CD4-positive, alpha-beta T cell treated with Interleukin-15 for 1 hour (primary cell): ENCODE data around the gene ERI2.

Experiments
- DNase-seq: peaks from one replicate; pipeline ENCODE4 v3.0.0-alpha.2; 2020

Gene ERI2

DNA sequence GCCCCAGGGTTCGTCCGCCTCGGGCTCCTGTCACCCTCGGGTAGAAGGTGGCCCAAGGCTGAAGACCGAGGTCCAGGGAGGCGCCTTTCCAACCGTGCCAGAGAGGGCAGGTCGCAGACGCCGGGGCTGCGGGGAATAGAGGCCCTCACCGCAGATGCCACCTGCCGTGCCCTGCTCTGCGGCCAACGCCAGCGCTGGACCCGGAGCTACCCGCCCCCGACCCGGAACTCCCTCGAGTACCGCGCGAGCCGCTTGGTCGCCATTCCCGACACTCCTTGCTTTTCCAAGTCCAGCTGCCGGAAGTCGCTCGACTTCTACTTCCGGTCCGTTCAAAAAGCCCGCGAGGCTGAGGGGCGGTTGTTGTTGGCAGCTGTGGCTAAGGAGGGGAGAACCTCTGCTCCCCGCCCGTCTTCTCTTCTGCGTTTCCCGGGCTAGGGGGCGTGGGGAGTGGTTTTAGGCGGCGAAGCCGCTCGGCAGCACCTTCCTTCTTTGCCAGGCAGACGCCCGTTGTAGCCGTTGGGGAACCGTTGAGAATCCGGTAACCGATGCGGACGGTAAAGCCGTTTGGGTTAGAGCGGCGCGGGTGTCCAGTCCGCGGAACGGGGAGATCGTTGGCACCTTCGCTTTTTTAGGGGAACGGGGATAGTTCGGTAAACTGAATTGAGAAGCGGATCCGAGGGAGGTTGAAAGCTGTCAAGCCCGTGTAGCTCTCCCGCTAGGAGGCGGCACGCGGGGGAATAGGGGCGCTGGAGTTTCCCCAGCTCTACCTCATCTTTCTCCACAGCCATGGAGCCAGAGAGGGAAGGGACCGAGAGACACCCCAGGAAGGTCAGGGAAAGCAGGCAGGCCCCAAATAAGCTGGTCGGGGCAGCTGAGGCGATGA lies at the start of gene ERI2, which contains the start of gene REXO5:
Gene ERI2, minus strand, starts transcription at position 305 of the 883 bp plus-strand sequence. Its CDS starts 42 bp downstream, at position 263.
Gene REXO5, plus strand, starts transcription at position 360 of the 883 bp plus-strand sequence. Its CDS starts 427 bp downstream, at position 787.
- DNase-seq = peak; percentile 80

DNA sequence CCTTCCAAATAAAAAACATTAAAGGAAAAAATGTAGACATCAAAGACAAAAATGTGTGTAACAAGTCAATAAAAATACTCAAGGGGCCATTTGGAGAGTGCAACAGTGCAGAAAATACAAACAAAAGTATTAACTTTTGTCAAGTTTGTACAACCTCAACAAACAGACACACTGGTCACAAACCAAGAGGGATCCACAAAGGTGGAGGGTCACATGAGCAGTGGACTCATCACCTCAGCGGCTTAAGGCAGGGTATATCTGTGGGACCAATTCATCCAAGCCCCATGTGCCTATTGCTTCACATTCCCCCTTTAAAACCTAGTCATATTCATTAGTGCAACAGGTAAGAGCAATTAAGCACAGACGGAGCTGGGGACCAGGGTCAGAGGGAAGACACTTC lies 48.7 kb upstream of the ERI2 start:
- no peak for DNase-seq

DNA sequence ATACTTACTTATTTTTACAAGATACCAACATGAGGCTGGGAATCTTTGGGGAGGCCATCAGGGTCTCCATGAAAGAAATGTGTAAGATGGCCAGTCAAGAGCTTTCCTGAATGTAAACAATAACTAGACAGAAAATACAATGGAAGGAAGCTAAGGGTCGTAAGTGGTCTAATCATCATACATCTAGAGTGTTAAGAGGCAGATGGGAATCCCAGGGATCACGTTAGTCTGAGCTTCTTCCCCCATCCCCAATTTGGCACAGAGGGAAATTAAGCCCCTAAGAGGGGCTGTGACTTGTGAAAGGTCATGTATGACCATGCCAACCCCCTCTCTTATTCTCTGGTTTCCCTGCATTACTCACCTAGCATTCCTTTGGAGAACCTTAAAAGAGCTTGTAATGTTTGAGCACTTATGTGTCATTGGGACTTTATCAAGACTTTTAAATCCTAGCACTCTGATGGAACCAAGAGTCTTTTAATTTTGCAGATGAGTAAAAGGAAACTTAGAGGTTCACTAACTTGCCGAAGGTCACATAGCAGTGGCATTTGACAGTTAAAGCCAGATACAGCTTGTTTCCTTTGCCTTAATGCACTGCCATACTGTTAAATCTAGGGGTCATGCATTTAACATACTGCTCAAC lies 47.8 kb upstream of the ERI2 start:
- DNase-seq = no peak

GRCh38 chr16:20853143-20853542 lies 46.9 kb upstream of the ERI2 start:
- DNase-seq = no peak

GRCh38 chr16:20851601-20852000 lies 45.3 kb upstream of the ERI2 start:
- no peak for DNase-seq

DNA sequence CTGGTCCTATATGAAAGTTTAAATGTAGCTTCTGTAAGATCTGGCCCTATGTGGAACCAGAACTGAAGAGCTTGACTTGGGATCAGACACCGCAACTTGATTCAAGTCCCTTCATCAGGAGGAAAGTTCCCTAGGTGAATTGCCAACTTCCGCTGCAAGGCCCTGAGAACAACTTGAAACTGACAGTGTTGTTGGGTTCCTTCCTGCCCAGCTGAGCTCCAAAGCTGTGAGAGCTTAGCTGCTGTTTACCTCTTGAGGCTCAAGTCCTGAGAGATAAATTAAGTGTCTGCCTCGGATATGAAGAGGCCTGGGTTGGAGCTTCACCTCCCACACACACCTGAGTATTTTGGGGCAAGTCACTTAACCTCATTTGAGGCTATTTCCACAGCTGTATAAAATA lies 44.7 kb upstream of the ERI2 start:
- no peak for DNase-seq

GRCh38 chr16:20849589-20850390 lies 43.5 kb upstream of the ERI2 start:
- peak; percentile 35 for DNase-seq

DNA sequence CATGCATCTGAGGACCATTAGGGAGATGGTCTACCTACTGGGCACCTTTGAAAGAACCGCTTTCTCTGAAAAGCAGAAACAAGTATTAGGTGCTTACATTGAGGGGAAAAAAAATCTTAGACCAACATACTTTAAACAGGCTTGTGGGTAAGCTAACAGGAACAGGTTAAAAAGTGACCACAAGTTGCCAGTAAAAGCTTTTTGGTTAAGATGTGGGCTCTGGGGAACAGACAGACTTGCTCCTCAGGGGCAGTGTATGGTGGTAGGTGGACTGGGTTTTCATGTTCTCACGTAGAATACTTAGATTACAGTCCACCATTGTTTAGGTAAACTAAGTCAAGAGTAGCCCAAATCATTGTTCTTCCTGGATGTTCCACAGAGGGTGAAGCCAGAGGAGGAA lies 41.3 kb upstream of the ERI2 start:
- no peak for DNase-seq

- DNase-seq = no peak
These were observed 40.3 kb upstream of the ERI2 start for GRCh38 chr16:20846551-20846950.

DNA sequence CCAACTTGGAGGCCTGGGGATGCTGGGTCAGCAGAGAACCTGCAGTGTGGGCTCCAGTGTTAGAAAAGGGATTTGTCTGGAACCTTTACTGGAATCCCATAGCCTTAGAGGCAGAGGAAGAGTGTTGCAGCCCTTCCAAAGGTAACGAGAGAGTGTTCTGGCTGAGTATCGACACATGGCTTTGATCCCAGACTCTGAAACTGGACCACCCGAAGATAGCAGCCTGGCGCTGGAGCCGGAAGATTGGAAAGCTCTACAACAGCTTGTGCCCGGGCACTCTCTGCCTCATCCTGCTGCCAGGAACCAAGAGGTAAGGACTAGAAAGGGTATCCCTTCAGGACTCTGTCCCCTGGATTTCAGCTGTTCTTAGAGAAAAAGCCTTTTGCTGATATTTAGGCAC lies 39.8 kb upstream of the ERI2 start:
- no peak for DNase-seq

DNA sequence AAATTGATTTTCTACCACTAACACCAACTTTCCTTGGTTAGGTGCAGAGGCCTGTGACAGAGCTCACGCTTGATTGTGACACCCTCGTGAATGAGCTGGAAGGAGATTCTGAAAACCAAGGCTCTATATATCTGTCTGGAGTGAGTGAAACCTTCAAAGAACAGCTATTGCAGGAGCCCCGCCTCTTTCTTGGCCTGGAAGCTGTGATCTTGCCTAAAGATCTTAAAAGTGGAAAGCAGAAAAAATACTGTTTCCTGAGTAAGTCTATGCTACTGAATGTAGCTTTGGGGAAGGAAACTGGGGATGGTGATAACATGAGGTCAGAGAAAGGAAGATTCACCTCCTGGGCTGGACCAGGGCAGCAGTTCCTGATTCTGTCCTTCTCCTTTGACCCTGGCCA lies 38.3 kb upstream of the ERI2 start:
- no peak for DNase-seq

DNA sequence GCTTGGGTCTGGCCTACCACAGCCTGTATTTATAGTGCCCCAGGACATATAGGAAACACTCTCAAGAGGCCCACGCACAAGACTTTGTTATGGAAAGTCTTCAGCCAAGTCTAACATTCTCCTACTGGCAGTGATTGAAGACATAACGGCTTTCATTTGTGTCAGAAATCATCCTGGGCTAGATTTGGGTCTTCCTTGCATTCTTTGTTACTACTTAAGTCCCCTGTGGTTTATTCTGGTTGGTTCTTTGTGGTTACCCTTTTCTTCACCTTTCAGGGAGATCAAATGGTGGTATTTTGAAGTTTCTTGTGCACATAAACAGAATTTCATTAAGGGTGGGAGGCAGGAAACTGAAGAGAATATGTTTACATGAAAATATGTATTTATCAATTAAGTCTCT lies 37.8 kb upstream of the ERI2 start:
- DNase-seq = no peak

DNA sequence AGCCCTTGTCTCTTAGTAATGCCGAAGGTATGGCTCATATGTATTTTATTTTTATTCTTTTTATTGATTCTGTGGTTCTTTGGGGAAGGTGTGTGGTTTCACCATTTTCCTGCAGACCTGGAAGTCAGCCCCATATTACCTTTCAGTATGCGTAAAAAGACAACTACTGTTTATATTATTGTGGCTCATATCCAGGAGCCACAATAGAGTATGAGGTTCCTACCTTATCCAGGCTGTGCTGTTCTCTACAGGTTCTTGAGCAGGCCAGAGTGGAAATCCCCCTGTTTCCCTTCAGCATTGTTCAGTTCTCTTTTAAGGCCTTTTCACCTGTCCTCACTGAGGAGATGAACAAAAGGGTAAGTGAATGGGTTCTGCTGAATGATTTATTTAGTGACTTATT lies 33.2 kb upstream of the ERI2 start:
- no peak for DNase-seq

DNA sequence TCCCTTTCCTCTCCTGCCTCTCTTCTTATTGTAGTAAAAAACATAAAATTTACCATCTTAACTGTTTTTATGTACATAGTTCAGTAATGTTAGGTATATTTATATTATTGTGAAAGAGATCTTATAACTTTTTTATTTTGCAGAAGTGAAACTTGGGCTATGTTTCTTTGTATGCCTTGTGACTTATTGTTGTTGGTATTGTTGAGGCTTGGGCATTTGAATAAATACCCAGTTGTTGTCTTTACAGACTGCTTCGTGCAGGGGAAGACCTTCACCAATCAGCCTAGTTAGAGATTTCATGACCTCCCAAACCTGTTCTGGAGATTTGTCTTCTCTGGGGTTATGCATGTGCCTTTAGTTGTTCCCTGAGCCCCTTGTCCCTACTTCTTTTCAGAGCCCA lies 32.0 kb upstream of the ERI2 start:
- DNase-seq = no peak

- no peak for DNase-seq
These were observed 26.8 kb upstream of the ERI2 start for GRCh38 chr16:20833086-20833485.

DNA sequence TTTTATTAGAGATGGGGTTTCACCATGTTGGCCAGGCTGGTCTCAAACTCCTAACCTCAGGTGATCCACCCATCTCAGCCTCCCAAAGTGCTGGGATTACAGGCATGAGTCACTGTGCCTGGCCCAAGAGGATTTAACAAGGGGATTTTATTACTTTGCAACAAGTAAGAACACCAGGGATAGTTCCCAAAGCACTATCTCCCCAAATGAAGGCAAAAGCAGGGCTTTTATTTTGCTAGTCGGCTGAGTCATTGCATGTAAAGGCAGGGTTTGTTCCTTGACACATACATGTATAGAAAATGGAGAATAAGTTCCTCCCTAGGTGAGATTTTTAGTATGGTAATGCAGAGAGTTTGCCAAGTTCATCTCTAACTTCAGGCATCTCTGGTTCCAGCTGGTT lies 24.1 kb upstream of the ERI2 start:
- no peak for DNase-seq

DNA sequence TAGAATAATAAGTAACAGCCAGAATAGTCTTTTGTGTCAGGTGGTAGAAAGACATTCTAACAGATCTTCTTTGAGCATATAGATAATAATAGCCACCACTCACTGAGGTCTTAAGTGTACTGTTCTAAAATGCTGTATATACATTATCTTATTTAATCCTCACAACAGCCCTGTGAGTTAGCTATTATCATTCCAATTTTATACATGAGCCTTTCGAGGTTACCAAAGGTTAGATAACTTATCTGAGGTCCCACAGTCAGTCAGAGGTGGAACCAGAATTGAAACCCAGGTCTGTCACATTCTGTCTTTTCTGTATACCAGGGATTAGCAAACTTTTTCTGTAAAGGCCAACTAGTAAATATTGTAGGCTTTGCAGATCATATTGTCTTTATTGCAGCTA lies 23.3 kb upstream of the ERI2 start:
- no peak for DNase-seq

- DNase-seq = no peak
These were observed 19.8 kb upstream of the ERI2 start for GRCh38 chr16:20826039-20826566.

DNA sequence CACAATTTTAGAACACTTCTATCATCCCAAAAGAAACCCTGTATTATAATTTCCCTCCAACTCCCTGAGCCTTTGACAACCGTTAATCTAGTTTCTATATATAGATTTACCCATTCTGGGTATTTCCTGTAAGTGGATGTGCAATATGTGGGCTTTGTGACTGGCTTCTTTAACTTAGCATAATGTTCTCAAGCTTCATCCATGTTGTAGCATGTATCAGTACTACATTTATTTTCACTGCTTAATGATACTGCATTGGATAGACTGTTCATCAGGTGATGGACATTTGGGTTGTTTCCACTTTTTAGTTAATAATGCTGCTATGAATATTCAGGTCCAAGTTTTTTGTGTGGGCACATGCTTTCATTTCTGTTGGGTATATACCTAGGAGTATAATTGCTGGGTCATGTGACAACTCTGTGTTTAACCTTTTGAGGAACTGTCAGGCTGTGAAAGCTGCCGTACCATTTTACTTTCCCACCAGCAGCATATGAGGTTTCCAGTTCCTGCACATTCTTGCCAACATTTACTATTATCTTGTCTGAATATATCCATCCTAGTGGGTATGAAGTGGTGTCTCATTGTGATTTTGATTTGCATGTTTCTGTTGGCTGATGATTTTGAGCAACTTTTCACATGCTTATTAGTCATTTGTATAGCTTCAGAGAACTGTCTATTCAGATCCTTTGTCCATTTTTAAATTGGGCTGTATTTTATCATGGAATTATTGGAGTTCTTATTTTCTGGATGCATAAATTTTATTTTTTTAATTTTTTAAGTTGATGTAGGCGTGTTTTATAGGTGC lies 16.5 kb upstream of the ERI2 start:
- DNase-seq = no peak

DNA sequence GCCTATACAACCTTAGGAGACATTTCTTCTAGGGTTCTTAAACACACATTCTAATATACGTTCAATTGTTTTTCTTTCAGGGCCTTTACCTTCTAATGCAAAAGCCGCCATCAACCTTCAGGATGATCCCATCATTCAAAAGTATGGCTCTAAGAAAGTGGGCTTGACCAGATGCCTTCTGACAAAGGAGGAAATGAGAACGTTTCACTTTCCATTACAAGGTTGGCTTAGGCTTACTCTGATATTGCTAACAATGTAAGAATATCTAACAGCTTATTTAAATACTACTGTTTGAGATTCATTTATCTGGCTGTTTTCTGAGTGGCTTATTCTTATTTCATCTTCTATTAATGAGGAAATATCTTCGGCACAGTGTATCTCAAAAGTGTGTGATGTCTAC lies 15.4 kb upstream of the ERI2 start:
- DNase-seq = no peak

DNA sequence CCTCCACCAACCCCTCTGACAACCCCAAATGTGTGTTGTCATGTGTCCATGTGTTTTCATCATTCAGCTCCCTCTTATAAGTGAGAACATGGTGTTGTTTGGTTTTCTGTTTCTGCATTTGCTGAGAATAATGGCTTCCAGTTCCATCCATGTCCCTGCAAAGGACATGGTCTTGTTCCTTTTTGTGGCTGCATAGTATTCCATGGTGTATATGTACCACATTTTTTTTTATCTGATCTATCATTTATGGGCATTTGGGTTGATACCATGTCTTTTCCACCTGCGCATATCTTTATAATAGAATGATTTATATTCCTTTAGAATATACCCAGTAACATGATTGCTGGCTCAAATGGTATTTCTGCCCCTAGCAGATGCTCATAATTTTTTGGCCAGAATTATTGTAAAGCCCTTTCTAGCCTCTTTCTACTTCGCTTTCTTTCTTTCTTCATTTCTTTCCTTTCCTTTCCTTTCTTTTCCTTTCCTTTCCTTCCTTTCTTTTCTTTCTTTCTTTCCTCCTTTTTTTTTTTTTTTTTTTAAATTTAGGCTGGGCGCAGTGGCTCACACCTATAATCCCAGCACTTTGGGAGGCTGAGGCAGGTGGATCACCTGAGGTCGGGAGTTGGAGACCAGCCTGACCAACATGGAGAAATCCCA lies 12.8 kb upstream of the ERI2 start:
- DNase-seq = no peak

GRCh38 chr16:20814784-20815183 lies 8.5 kb upstream of the ERI2 start:
- no peak for DNase-seq
